K562 (cell line): ENCODE measurements around the gene GRB2. TPM values are rescaled to one million over a fixed set of nuclear protein-coding genes. Genes with fewer than 3 reads are reported as not detected.

Experiments used
- ARID3A ChIP-seq: IDR thresholded peaks from 2 replicates; pipeline ENCODE4 v1.6.1; 2012; ENCODE audit warnings: low read depth, low read length, improper control_type of control experiment, borderline replicate concordance
- CBX1 ChIP-seq: sonication (generic); IDR thresholded peaks from 2 replicates; pipeline ENCODE4 v1.6.1; 2016; ENCODE audit warnings: antibody characterized with exemption, low read depth, mild to moderate bottlenecking
- CHD1 ChIP-seq: fragments of 200-600 bp; sonication (generic); IDR thresholded peaks from one replicate; pipeline ENCODE4 v1.6.1; 2012; ENCODE audit warnings: mild to moderate bottlenecking, moderate library complexity, low read length, inconsistent platforms
- EHMT2 ChIP-seq: fragments of 450-650 bp; IDR thresholded peaks from 2 replicates; pipeline ENCODE4 v1.6.1; 2018; ENCODE audit warnings: antibody characterized with exemption
- EZH2 ChIP-seq: IDR thresholded peaks from 2 replicates; pipeline ENCODE4 v1.6.1; 2012; ENCODE audit warnings: low read depth, mild to moderate bottlenecking, inconsistent platforms, low read length, borderline replicate concordance
- GABPB1 ChIP-seq: sonication (generic); formaldehyde crosslinking; IDR thresholded peaks from 2 replicates; pipeline ENCODE4 v1.8.0; 2022; ENCODE audit warnings: mild to moderate bottlenecking, missing genetic modification reagents
- HIVEP1 ChIP-seq: fragments of 250-450 bp; sonication (Bioruptor Pico); IDR thresholded peaks from 2 replicates; pipeline ENCODE4 v1.4.0; 2020; ENCODE audit warnings: mild to moderate bottlenecking
- HNRNPLL ChIP-seq: fragments of 200-400 bp; formaldehyde crosslinking; IDR thresholded peaks from 2 replicates; pipeline ENCODE4 v1.6.1; 2017; ENCODE audit warnings: low read length, low read depth, mild to moderate bottlenecking; ENCODE audit not compliant: poor library complexity, severe bottlenecking
- KAT7 ChIP-seq: sonication (generic); formaldehyde crosslinking; IDR thresholded peaks from 2 replicates; pipeline ENCODE4 v1.8.0; 2022; ENCODE audit warnings: missing genetic modification reagents, mild to moderate bottlenecking, borderline replicate concordance
- MYC ChIP-seq, 2 experiments: fragments of 250-450 bp in 1 of 2; sonication (Bioruptor Pico) in 1 of 2; IDR thresholded peaks; 2 replicates each; pipeline versions ENCODE4 v1.5.1 to v1.6.1; 2012 to 2021; ENCODE audit warnings: low read depth in 2 of 2, borderline replicate concordance in 1 of 2, improper control_type of control experiment in 1 of 2, low read length in 1 of 2, mild to moderate bottlenecking in 1 of 2, moderate library complexity in 1 of 2
- SRSF9 ChIP-seq: fragments of 200-400 bp; formaldehyde crosslinking; IDR thresholded peaks from 2 replicates; pipeline ENCODE4 v1.6.1; 2017; ENCODE audit warnings: low read depth, low read length, borderline replicate concordance
- SUPT5H ChIP-seq: fragments of 450-650 bp; IDR thresholded peaks from 2 replicates; pipeline ENCODE4 v1.6.1; 2016
- ZBTB7A ChIP-seq: IDR thresholded peaks from 2 replicates; pipeline ENCODE4 v1.6.1; 2011; ENCODE audit warnings: low read depth, mild to moderate bottlenecking, low read length, moderate library complexity, borderline replicate concordance; ENCODE audit not compliant: control insufficient read depth
- ZFX ChIP-seq: sonication (generic); formaldehyde crosslinking; IDR thresholded peaks from 2 replicates; pipeline ENCODE4 v1.8.0; 2022; ENCODE audit warnings: mild to moderate bottlenecking, missing genetic modification reagents, moderate library complexity
- ZNF766 ChIP-seq: fragments of 200-800 bp; sonication (Bioruptor generic); conservative IDR thresholded peaks from 2 replicates; pipeline ENCODE4 v1.6.1; 2016; ENCODE audit warnings: missing genetic modification characterization, missing compliant biosample characterization
- polyA plus RNA-seq, 8 experiments: library from polyadenylated mRNA; depleted of rRNA in 4 of 8; stranded (reverse) in 5 of 8; unstranded in 3 of 8; fragments of >200 nt; fragmentation: Nextera tagmentation in 2 of 8; fragmentation: Illumina TruSeq in 1 of 8; extraction: Ambion mirVana in 2 of 8; extraction: Trizol in 1 of 8; gene quantifications; 2 replicates each; pipeline versions ENCODE4 v1.2.1 to v1.2.3, GENCODE V29; 2011 to 2014; ENCODE audit warnings: inconsistent platforms in 1 of 8, missing spikeins in 1 of 8
- total RNA-seq, 7 experiments: library from RNA; depleted of rRNA in 6 of 7; stranded (reverse); fragments of >200 nt in 6 of 7; fragmentation: Illumina TruSeq in 2 of 7; extraction: Trizol in 2 of 7; gene quantifications; 2 replicates each; pipeline versions ENCODE4 v1.2.1 to v1.2.3, GENCODE V29; 2011 to 2021; ENCODE audit warnings: low replicate concordance in 1 of 7
- TF ChIP-seq, protein P1 (sequence below), 2 experiments: fragments of 450-650 bp; conservative IDR thresholded peaks; 2 replicates each; pipeline ENCODE4 v1.6.1; 2017; ENCODE audit warnings: mild to moderate bottlenecking in 2 of 2, moderate library complexity in 2 of 2
- TF ChIP-seq, protein P2 (sequence below): fragments of 450-650 bp; IDR thresholded peaks from 2 replicates; pipeline ENCODE4 v1.6.1; 2016; ENCODE audit warnings: borderline replicate concordance
- TF ChIP-seq, protein P3 (sequence below): sonication (generic); formaldehyde crosslinking; IDR thresholded peaks from 2 replicates; pipeline ENCODE4 v1.9.0; 2022; ENCODE audit warnings: mild to moderate bottlenecking, missing genetic modification reagents
- TF ChIP-seq, protein P4 (sequence below): sonication (generic); formaldehyde crosslinking; IDR thresholded peaks from 2 replicates; pipeline ENCODE4 v1.8.0; 2023; ENCODE audit warnings: mild to moderate bottlenecking, missing genetic modification reagents

The GRB2 gene
- total and polyA plus RNA-seq, 9 of the 15 experiments (the other 6 are each of a cell fraction or from before 2014, with no cell fraction given), result 57.2 to 136 (median 84.8) TPM

DNA sequence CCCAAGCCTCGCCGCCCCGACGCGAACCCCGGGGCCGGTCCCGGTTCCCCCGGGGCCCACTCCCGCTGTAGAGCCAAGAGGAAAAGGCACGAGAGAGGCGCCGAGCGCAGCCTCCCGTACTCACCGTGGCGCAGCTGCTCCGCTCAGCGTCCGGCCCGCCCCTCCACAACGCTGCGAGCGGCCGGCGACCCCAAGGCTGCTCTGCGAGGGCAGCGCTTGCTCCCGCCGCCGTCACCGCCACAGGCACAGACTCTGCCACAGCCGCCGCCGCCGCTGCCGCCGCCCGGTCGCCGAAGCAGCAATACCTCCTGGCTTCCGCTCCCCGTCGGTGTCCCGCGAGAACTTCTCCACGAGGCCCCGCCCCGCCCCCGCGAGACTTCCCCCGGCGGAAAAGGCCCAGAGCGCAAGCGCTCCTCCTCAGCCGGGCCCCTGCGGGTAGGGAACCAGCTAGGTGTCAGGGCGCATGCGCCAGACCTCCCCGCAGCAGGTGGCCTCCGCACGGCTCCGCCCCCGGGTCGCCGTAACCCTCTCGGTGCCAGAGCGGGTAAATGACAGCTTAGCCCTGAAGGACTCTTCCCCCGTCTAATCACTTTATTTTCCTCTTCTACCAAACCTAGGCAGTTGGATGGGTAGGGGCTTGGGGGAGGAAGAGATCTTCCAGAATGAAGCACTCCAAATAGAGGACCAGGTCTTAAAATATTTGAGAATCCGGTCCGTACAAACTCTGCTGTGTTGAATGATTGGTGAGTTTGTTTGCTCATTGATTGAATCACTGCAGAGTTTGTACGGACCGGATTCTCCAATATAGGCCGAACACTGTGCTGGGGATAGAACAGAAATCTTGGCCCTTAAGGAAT, at the start of gene GRB2 (continued):
- TF ChIP-seq ZFX, result peak; percentile 79
- peak; percentile 55; the same call in 1 of the 2 replicates for TF ChIP-seq KAT7 (CRISPR knock-in tag)
- TF ChIP-seq GABPB1 (CRISPR knock-in tag), result peak; percentile 82
- TF ChIP-seq CHD1, result peak; percentile 57
- no peak for TF ChIP-seq HIVEP1 (CRISPR knock-in tag)
- peak; percentile 89 for TF ChIP-seq SUPT5H
- TF ChIP-seq, protein P1, sequence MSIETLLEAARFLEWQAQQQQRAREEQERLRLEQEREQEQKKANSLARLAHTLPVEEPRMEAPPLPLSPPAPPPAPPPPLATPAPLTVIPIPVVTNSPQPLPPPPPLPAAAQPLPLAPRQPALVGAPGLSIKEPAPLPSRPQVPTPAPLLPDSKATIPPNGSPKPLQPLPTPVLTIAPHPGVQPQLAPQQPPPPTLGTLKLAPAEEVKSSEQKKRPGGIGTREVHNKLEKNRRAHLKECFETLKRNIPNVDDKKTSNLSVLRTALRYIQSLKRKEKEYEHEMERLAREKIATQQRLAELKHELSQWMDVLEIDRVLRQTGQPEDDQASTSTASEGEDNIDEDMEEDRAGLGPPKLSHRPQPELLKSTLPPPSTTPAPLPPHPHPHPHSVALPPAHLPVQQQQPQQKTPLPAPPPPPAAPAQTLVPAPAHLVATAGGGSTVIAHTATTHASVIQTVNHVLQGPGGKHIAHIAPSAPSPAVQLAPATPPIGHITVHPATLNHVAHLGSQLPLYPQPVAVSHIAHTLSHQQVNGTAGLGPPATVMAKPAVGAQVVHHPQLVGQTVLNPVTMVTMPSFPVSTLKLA (conservative IDR thresholded peaks at IDR 0.05), result peak; percentile 72 to 77
- TF ChIP-seq MYC (IDR thresholded peaks at IDR 0.05; ENCODE audit: low read depth, low read length), result peak; percentile 70; the same call in 1 of the 2 replicates
- no peak for TF ChIP-seq MYC (CRISPR knock-in tag; IDR thresholded peaks at IDR 0.05; ENCODE audit: borderline replicate concordance, low read depth)
- TF ChIP-seq, protein P2, sequence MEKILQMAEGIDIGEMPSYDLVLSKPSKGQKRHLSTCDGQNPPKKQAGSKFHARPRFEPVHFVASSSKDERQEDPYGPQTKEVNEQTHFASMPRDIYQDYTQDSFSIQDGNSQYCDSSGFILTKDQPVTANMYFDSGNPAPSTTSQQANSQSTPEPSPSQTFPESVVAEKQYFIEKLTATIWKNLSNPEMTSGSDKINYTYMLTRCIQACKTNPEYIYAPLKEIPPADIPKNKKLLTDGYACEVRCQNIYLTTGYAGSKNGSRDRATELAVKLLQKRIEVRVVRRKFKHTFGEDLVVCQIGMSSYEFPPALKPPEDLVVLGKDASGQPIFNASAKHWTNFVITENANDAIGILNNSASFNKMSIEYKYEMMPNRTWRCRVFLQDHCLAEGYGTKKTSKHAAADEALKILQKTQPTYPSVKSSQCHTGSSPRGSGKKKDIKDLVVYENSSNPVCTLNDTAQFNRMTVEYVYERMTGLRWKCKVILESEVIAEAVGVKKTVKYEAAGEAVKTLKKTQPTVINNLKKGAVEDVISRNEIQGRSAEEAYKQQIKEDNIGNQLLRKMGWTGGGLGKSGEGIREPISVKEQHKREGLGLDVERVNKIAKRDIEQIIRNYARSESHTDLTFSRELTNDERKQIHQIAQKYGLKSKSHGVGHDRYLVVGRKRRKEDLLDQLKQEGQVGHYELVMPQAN, result no peak
- no peak for TF ChIP-seq EZH2
- TF ChIP-seq ZNF766 (CRISPR knock-in tag), result no peak
- peak; percentile 66 for TF ChIP-seq HNRNPLL
- TF ChIP-seq ARID3A, result no peak
- TF ChIP-seq CBX1, result peak; percentile 34; the same call in 1 of the 2 replicates
- TF ChIP-seq, protein P3, sequence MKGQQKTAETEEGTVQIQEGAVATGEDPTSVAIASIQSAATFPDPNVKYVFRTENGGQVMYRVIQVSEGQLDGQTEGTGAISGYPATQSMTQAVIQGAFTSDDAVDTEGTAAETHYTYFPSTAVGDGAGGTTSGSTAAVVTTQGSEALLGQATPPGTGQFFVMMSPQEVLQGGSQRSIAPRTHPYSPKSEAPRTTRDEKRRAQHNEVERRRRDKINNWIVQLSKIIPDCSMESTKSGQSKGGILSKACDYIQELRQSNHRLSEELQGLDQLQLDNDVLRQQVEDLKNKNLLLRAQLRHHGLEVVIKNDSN (CRISPR knock-in tag), result peak; percentile 65; the same call in 1 of the 2 replicates
- TF ChIP-seq, protein P4, sequence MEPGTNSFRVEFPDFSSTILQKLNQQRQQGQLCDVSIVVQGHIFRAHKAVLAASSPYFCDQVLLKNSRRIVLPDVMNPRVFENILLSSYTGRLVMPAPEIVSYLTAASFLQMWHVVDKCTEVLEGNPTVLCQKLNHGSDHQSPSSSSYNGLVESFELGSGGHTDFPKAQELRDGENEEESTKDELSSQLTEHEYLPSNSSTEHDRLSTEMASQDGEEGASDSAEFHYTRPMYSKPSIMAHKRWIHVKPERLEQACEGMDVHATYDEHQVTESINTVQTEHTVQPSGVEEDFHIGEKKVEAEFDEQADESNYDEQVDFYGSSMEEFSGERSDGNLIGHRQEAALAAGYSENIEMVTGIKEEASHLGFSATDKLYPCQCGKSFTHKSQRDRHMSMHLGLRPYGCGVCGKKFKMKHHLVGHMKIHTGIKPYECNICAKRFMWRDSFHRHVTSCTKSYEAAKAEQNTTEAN (CRISPR knock-in tag), result no peak
- TF ChIP-seq EHMT2, result no peak
- no peak for TF ChIP-seq ZBTB7A
- no peak for TF ChIP-seq SRSF9
